SU-DHL-6 (cell line): ENCODE measurements around the gene POLR2J.

Experiments used
- H2AFZ ChIP-seq: fragments of 200-600 bp; sonication (generic); 2 replicates; pipeline ENCODE4 v1.6.1; 2014; ENCODE audit warnings: low read depth, mild to moderate bottlenecking, moderate library complexity, mixed read lengths, antibody characterized with exemption, low read length; ENCODE audit not compliant: severe bottlenecking
- H3F3A ChIP-seq: fragments of 200-600 bp; shearing (Covaris generic); 2 replicates; pipeline ENCODE4 v1.6.0; 2016; ENCODE audit warnings: antibody characterized with exemption, mild to moderate bottlenecking; ENCODE audit not compliant: insufficient read depth
- H3K27ac ChIP-seq: fragments of 200-600 bp; sonication (generic); 2 replicates; pipeline ENCODE4 v1.5.1; 2016; ENCODE audit warnings: low read depth, mild to moderate bottlenecking, low read length, moderate library complexity, mixed read lengths
- H3K27me3 ChIP-seq: fragments of 200-600 bp; sonication (generic), shearing (Covaris generic); 2 replicates; pipeline ENCODE4 v1.6.0; 2014; ENCODE audit warnings: mild to moderate bottlenecking, low read length
- H3K36me3 ChIP-seq: fragments of 200-600 bp; sonication (generic); 2 replicates; pipeline ENCODE4 v1.6.1; 2014; ENCODE audit warnings: mild to moderate bottlenecking, low read length, mixed read lengths
- H3K4me2 ChIP-seq: fragments of 300-600, 200-600 bp; shearing (Covaris generic), sonication (generic); 2 replicates; pipeline ENCODE4 v1.6.0; 2014; ENCODE audit warnings: low read length, low read depth, mild to moderate bottlenecking; ENCODE audit not compliant: poor library complexity, severe bottlenecking
- H3K4me3 ChIP-seq: fragments of 200-600 bp; sonication (generic); 2 replicates; pipeline ENCODE4 v1.5.1; 2014; ENCODE audit warnings: antibody characterized with exemption, low read length, mild to moderate bottlenecking, mixed read lengths; ENCODE audit not compliant: insufficient read depth, poor library complexity, severe bottlenecking
- H3K79me2 ChIP-seq: fragments of 200-600 bp; sonication (generic); 2 replicates; pipeline ENCODE4 v1.6.1; 2014; ENCODE audit warnings: mild to moderate bottlenecking, low read length, moderate library complexity; ENCODE audit not compliant: insufficient read depth
- H3K9ac ChIP-seq: fragments of 200-600 bp; sonication (generic); 2 replicates; pipeline ENCODE4 v1.7.0; 2014; ENCODE audit warnings: mild to moderate bottlenecking, low read length
- H3K9me2 ChIP-seq: fragments of 200-600 bp; sonication (generic); replicated peaks from 2 replicates; pipeline ENCODE4 v1.6.1; 2014; ENCODE audit warnings: low read length; ENCODE audit not compliant: insufficient read depth
- H3K9me3 ChIP-seq: fragments of 200-600 bp; sonication (generic); 2 replicates; pipeline ENCODE4 v1.6.1; 2014; ENCODE audit warnings: low read length, mixed read lengths; ENCODE audit not compliant: insufficient read depth
- H4K20me1 ChIP-seq: fragments of 200-600 bp; sonication (generic); 2 replicates; pipeline ENCODE4 v1.6.1; 2014; ENCODE audit warnings: low read depth, mild to moderate bottlenecking, antibody characterized with exemption, low read length, moderate library complexity, mixed read lengths
- CTCF ChIP-seq: fragments of 200-600 bp; sonication (generic); IDR thresholded peaks from one replicate; pipeline ENCODE4 v1.5.1; 2017; ENCODE audit warnings: antibody characterized with exemption, mild to moderate bottlenecking, low read length, moderate library complexity; ENCODE audit not compliant: insufficient read depth, poor library complexity, severe bottlenecking
- EZH2phosphoT487 ChIP-seq: fragments of 200-600 bp; sonication (generic), shearing (Covaris generic); conservative IDR thresholded peaks from 2 replicates; pipeline ENCODE4 v1.6.1; 2018; ENCODE audit warnings: mild to moderate bottlenecking, antibody characterized with exemption, low read length, moderate library complexity, mixed read lengths

Gene POLR2J

GRCh38 chr7:102431617-102432298 lies 47.0 kb downstream of the POLR2J start:
- H3K4me3 ChIP-seq: peak overlapping the region; percentile 5
- peak overlapping the region; percentile 92 for H3K27ac ChIP-seq
- H3K79me2 ChIP-seq: peaks cover 32% of the 10 kb centered on the region

GRCh38 chr7:102429141-102429899 lies 49.4 kb downstream of the POLR2J start:
- Histone ChIP-seq H3K4me2 (no peak overlapping the region), H3K79me2 (peaks cover 8% of the 10 kb centered on the region), H3K9me3 (no peaks in the 10 kb centered on the region), H3K27ac (peak overlapping the region; percentile 92), H3F3A (peaks cover 64% of the 10 kb centered on the region), H3K36me3 (no peaks in the 10 kb centered on the region), H2AFZ (no peak overlapping the region), H3K27me3 (no peaks in the 10 kb centered on the region), H3K9ac (no peak overlapping the region), H4K20me1 (no peaks in the 10 kb centered on the region), H3K9me2 (no peaks in the 10 kb centered on the region), H3K4me3 (no peak overlapping the region)
- TF ChIP-seq EZH2phosphoT487 (no peak), CTCF (no peak)

More at GRCh38 chr7:102431617-102432298, 47.0 kb downstream of the POLR2J start:
- peaks cover 42% of the 10 kb centered on the region for H3F3A ChIP-seq
- H4K20me1 ChIP-seq: no peaks in the 10 kb centered on the region
- 0 out of 2 replicates have a peak, but pooled peaks cover 7% of the 10 kb centered on the region for H3K36me3 ChIP-seq
- peak overlapping the region; percentile 6 for H2AFZ ChIP-seq
- peak overlapping the region; percentile 94 for H3K9ac ChIP-seq
- no peaks in the 10 kb centered on the region for H3K27me3 ChIP-seq
- no peak for TF ChIP-seq EZH2phosphoT487
- no peak for TF ChIP-seq CTCF
- no peaks in the 10 kb centered on the region for H3K9me2 ChIP-seq
- H3K9me3 ChIP-seq: no peaks in the 10 kb centered on the region
- peak overlapping the region; percentile 59 for H3K4me2 ChIP-seq

- H3K9me2 ChIP-seq: no peaks in the 10 kb centered on the region
- peaks cover 72% of the 10 kb centered on the region for H3F3A ChIP-seq
- peak overlapping the region; percentile 70 for H3K4me2 ChIP-seq
- H4K20me1 ChIP-seq: no peaks in the 10 kb centered on the region
- peak overlapping the region; percentile 13 for H3K4me3 ChIP-seq
- no peak overlapping the region for H2AFZ ChIP-seq
- no peaks in the 10 kb centered on the region for H3K27me3 ChIP-seq
- H3K9me3 ChIP-seq: no peaks in the 10 kb centered on the region
- TF ChIP-seq CTCF (no peak), EZH2phosphoT487 (no peak)
- no peaks in the 10 kb centered on the region for H3K36me3 ChIP-seq
- peak overlapping the region; percentile 97 for H3K27ac ChIP-seq
- no peaks in the 10 kb centered on the region for H3K79me2 ChIP-seq
- H3K9ac ChIP-seq: peak overlapping the region; percentile 64
Observed at GRCh38 chr7:102427019-102427405, 51.7 kb downstream of the POLR2J start.
